ENCODE results near the gene KCNK4.

Gene KCNK4

DNA sequence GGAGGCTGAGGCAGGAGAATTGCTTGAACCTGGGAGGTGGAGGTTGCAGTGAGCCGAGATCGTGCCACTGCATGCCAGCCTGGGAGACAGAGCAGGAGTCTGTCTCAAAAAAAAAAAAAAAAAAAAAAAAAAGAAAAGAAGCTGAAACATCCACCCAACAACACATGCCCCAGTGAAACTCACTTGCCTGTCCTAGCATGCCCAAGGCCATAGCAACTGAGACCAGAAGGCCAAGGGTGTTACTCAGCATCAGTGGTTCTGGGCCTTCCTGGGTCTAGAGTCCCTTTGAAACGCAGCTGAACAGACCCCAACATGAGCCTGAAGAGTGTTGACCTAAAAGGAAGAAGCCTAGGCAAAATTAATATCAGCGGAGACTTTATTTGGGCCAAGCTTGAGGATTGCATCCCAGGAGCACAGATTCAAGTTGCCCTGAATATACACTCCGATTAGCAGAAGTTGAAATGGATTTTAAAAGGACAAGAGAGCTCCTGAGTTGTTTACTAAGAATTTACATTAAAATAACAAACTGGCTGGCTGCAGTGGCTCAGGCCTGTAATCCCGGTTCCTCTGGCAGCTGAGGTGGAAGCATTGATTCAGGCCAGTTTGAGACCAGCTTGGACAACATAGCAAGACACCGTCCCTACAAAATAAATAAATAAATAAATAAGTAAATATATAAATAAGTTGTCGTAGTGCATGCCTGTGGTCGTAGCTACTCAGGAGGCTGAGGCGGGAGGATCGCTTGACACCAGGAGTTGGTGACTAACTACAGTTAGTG is 33.8 kb downstream of the KCNK4 start:
- DNase-seq (ENCODE audit: low read depth): no peak

DNA sequence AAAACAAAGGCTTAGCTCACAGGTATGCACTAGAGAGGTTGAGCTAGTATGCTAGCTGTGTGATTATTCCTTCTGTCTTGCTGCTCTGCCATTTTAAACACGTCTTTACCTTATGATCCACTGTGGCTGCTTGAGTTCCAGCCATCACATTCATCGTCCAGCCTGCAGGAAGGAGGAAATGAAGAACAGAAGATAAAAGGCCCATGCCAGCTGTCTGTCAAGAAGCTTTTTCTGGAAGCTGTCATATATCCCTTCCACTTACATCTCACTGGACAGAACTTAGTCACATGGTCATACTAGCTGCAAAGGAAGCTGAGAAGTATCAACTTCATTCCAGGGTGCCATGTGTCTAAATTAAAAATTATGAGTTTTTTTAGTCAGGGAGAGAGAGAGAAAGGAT is 36.3 kb downstream of the KCNK4 start:
- DNase-seq (ENCODE audit: low read depth): no peak

DNA sequence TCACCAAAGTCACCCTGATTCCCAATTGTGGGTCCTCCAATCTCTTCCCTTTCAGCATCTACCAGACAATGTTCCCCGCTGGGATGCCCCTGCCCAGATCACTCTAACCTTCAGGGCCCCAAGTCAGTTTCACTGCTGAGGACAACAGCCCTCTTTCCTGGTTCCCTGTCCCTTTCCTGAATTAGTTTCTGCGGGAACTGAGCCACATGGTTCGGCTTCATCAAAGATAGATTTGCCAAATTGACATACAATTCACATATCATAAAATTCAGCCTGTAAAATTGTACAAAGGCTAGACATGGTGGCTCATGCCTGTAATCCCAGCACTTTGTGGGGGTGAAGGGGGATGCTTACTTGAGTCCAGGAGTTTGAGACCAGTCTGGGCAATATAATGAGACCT is 36.9 kb downstream of the KCNK4 start:
- no peak for DNase-seq (ENCODE audit: low read depth)

DNA sequence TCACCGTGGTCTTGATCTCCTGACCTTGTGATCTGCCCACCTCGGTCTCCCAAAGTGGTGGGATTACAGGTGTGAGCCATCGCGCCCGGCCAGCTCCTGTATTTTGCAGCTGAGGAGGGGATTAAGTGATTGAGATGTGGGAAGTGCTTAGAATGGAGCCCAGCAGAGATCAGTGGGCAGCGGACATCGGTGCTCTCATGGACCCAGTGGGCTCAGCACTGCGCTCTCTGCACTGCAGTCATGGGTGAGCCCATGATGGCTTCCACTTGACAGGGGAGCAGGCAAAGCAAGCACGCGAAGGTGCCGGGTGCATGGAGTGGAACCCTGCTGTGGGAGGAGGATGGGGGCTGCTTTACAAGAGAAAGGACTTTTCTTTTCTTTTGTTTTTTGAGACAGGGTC is 39.8 kb downstream of the KCNK4 start:
- DNase-seq (ENCODE audit: low read depth): no peak

DNA sequence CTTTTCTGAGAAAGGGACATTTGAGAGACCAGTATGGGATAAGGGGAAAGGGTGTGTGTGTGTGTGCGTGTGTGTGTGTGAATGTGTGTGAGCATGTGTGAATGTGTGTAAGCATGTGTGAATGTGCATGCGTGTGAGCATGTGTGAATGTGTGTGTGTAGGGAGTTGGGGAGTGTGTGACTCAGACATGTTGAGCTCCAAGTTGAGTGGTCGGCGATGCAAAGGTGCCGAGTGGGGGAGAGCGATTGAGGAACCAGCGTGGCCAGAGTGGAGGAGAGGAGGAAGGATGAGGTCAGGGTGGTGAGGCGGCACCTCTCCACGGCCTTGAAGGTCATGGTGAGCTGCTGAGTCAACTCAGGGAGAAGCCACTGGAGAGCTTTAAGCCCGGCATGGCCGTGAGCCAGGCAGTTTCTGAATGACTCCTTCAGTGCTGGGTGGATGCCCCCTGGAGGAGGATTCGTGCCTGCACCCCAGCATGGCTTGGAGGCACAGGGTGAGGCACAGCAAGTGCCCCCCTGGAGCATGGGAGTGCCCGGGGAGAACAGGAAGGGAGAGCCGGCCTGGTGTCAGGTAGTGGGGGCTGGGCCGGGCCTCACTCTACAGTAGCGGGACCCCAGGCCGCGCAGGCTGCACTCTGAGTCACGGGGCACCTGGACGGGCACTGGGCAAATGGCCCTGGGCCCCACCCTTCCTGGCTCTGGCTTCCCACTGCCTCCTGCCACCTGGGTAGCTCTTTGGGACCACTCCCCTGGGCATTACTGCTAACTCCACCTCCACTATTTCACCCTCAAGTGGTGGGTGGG is 40.7 kb downstream of the KCNK4 start:
- DNase-seq (ENCODE audit: low read depth): peak; percentile 92

DNA sequence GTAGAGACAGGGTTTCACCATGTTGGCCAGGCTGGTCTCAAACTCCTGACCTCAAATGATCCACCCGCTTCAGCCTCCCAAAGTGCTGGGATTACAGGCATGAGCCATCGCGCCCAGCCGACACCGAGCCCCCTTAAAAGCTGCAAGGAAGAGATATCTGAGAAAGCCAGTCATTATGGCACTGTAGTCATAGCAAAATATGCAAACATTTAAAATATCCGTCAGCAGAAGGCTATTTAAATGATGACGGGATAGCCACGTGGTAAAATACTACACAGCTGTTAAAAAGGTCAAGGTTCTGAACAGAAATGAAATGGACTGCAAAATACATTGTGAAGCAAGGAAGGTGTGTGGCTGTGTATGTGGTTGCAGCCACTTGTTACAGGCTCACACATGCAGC is 42.5 kb downstream of the KCNK4 start:
- DNase-seq (ENCODE audit: low read depth): no peak

DNA sequence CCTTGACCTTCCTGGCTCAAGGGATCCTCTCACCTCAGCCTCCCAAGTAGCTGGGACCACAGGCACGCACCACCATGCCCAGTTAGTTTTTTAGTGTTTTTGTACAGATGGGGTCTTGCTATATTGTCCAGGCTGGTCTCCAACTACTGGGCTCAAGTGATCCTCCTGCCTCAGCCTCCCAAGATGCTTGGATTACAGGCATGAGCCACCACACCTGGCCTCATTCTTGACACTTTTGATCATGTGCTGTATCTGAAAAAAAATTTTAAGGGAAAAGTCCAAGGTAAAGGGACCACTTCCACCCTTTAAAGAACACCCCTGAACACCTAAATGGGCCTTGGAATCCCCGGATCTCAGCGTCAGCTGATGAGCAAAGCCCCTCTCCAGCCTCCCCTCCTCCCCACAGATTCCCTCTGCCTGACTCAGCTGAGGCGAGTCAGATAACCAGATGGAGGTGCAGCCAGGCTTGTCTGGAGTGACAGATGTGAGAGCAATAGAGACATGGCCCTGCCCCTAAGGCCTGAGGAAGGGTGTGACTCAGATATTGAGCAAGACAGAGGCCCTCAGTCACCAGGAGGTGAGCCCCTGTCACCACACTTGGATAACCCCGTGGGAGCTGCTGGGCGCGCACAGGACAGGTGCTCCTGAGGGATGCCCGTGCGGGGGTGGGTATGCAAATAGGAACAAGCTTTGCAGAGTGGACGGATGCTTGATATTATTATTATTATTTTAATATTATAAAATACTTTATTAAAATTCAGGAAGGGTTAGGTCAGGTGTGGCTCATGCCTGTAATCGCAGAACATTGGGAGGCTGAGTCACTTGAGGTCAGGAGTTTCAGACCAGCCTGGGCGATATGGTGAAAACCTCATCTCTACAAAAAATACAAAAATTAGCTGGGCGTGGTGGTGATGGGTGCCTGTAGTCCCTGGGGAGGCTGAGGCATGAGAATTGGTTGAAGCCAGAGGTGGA is 43.9 kb downstream of the KCNK4 start:
- DNase-seq (ENCODE audit: low read depth): peak; percentile 94

DNA sequence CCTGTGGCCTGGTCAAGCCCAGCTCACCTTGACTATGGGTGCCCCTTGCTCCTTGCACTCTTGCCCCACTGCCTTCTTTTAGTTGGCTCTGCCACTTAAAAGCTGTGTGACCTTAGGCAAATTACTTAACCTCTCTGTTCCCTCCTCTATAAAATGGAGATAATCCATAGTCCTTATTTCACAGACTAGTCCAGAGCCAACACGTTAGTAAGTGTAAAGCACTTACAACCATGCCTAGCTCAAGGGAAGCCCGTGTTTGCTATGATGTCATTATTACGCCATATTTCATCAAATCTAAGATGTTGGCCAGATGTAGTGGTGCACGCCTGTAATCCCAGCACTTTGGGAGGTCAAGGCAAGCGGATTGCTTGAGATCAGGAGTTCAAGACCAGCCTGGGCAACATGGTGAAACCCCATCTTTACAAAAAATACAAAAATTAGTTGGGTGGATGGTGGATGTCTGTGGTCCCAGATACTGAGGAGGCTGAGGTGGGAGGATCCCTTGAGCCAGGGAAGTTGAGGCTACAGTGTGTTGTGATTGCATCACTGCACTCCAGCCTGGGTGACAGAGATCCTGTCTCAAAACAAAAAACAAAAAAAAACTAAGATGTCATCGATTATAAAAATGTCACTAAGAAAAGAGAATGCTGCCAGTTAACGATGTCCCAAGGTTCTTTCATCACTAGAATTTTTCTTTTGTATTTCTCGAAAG is 46.6 kb downstream of the KCNK4 start:
- no peak for DNase-seq (ENCODE audit: low read depth)

DNA sequence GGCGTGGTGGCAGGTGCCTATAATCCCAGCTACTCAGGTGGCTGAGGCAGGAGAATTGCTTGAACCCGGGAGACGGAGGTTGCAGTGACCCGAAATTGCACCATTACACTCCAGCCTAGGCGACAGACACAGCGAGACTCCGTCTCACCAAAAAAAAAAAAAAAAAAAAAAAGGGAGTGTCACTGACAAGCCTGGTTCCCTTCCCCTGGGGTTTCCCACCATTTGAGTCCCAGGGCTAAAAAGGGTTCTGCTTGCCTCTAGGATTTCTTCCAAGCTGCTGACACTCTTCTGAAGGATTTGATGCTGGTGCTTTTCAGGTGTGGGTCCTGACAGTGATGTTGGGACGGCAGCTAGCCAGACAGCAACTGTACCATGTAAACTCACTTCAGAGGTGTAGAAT is 47.6 kb downstream of the KCNK4 start:
- no peak for DNase-seq (ENCODE audit: low read depth)

DNA sequence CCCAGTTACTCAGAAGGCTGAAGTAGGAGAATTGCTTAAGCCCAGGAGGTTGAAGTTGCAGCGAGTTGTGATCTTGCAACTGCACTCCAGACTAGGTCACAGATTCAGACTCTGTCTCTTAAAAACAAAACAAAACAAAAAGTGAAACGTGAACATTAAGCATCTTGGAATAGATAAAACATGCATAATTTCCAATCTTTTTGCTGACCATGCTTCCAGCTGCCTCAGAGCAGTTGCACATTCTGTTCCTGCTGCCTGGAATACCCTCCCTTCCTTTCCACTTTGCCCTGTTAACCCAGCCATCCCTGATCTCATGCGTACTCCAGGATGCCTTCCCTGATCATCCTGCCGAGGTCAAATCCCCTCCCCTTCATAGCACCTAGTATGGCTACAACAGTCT is 48.2 kb downstream of the KCNK4 start:
- DNase-seq (ENCODE audit: low read depth): no peak

DNA sequence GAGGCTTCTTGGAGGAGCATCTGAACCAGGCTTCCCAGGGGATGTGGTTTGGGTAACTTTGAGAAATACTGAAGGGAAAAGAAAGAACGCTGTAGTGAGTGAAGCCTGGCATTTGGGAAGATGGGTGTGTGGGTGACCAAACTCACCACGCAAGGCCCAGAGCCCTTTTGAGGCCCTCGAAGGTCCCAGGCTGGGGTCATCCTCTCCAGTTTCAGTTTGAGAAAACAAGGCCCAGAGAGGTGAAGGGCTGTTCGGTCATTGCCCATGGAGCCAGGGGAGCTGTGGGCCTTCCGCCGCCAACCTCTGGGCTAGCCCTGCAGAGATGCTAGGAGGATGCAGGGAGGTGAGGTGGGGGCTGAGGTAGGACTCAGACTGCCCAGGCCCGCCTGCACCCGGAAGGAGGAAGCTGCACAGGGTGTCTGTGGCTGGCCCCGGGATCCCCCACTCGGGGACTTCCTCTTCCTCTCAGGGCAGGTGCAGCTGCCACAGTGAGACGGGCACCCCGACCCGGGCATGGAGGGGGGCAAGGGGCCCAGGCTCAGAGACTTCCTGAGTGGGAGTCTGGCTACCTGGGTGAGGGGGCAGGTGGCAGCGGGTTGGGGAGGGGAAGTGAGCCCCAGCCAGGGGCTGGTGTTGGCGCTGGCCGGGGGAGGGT is 48.8 kb downstream of the KCNK4 start, which contains the start of gene CCDC88B:
CCDC88B (plus strand) TSS at position 451 of the 655 bp plus-strand sequence; CDS start at position 514, 63 bp downstream.
- no peak for DNase-seq (ENCODE audit: low read depth)

DNA sequence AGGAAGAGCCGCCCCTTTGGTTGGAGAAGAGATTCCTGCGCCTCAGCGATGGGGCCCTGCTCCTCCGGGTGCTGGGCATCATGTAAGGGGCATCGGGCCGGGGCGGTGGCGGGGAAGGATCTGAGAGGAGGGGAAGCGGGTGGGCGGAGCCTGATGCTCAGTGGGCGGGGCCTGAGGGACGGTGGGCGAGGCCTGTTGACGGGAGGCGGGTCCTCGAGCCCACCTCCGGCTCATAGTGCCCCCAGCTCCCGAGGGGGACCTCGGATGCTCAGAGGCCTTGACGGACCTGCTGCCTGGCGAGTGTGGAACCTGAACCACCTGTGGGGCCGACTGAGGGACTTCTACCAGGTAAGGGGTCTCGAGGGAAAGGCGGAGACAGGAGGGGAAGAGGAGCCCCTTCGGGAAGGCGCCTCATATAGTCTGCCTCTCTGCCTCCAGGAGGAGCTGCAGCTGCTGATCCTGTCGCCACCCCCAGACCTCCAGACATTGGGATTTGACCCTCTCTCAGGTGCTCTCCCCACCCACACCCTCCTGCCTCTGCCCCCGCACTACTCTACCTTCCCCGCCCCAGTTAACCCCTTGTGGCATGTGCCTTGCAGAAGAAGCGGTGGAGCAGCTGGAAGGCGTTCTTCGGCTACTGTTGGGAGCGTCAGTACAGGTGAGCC is 49.7 kb downstream of the KCNK4 start:
- no peak for DNase-seq (ENCODE audit: low read depth)

DNA sequence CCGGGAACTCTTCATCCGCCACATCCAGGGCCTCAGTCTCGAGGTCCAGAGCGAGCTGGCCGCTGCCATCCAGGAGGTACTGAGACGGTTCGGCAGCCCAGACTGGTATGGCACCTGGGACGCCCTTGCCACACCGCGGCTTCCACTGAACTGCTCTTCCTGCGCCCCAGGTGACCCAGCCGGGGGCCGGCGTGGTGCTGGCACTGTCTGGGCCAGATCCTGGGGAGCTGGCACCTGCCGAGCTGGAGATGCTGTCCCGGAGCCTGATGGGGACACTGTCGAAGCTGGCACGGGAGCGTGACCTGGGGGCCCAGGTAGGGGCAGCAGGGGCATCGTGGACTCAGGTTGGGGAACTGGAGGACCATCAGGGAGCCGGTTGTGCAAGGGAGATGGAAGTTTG is 50.3 kb downstream of the KCNK4 start:
- DNase-seq (ENCODE audit: low read depth): no peak

DNA sequence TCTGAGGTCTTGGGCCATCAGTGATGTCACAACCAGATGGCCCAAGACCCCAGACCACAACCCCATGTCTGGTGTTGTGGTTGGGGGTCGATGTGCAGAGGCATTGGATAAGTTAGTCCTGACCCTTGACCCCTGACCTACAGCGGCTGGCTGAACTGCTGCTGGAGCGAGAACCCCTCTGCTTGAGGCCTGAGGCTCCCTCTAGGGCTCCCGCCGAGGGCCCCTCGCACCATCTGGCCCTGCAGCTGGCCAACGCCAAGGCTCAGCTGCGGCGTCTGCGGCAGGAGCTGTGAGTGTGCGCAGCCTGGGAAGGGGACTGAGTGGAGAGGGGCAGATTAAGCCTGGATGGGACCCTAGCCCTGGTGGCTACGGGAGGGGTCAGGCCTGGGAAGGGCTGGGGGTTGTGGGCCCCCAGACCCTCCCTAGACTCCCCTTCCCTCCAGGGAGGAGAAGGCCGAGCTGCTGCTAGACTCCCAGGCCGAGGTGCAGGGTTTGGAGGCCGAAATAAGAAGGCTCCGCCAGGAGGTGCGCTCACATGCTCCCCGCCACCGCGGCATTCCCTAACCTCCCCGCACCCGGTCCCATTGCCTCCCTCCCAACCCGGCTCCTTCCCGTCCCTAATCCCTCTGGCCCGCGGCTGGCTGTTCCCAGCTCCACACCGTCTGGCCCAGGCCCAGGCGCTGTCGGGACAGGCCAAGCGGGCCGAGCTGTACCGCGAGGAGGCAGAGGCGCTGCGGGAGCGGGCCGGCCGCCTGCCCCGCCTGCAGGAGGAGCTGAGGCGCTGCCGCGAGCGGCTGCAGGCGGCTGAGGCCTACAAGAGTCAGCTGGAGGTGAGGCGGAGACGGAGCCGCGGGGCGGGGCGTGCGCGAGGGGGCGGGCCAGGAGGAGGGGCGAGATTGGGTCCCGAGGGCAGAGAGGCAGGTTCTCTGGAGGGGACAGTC is 51.0 kb downstream of the KCNK4 start:
- peak; percentile 63 for DNase-seq (ENCODE audit: low read depth)

DNA sequence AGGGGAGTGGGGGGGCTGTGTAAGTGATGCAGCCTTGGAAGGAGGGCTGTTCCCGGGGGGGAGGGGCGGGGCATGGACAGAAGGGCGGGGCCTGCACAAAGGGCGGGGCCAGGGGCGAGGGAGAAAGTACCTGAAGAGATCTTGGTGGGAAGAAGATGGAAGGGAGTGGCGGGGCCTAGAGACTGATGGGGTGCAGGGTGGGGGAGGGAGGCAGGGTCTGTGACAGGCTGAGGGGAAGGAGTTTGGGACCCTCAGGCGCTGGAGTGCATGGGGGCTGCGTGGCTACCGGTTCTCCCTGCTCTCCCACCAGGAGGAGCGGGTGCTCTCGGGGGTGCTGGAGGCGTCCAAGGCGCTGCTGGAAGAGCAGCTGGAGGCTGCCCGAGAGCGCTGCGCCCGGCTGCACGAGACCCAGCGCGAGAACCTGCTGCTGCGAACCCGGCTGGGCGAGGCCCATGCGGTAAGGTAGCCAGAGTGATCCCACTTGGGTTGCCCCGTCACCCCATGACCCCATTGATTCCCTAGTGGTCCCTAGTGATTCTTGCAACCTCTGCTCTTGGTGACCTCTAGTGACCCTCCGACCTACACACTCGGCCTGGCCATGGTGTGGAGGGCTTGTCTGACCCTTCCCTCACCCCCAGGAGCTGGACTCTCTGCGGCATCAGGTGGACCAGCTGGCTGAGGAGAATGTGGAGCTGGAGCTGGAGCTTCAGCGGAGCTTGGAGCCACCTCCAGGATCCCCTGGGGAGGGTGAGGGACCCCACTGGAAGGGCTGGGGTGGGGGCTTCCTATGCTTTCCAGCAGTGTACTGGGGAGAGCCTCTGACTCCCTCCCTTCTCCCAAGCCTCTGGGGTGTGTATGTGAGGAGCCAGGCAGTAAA is 52.0 kb downstream of the KCNK4 start:
- DNase-seq (ENCODE audit: low read depth): no peak

DNA sequence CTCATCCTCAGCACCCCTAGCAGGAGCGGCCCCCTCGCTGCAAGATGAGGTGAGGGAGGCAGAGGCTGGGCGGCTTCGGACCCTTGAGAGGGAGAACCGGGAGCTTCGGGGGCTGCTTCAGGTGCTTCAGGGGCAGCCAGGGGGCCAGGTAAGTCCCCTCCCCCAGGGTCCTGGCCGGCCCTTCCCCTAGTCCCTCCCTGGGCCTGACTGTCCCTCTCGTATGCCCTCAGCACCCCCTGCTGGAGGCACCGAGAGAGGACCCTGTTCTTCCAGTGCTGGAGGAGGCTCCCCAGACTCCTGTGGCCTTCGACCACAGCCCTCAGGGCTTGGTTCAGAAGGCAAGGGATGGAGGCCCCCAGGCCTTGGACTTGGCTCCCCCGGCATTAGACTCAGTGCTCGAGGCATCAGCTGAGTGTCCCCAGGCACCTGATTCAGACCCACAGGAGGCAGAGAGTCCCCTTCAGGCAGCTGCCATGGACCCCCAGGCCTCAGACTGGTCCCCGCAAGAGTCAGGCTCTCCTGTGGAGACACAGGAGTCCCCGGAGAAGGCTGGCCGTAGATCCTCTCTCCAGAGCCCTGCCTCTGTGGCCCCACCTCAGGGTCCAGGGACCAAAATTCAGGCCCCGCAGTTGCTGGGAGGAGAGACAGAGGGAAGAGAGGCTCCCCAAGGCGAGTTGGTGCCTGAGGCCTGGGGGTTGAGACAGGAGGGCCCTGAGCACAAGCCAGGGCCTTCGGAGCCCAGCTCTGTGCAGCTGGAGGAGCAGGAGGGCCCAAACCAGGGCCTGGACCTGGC is 52.9 kb downstream of the KCNK4 start:
- DNase-seq (ENCODE audit: low read depth): no peak

DNA sequence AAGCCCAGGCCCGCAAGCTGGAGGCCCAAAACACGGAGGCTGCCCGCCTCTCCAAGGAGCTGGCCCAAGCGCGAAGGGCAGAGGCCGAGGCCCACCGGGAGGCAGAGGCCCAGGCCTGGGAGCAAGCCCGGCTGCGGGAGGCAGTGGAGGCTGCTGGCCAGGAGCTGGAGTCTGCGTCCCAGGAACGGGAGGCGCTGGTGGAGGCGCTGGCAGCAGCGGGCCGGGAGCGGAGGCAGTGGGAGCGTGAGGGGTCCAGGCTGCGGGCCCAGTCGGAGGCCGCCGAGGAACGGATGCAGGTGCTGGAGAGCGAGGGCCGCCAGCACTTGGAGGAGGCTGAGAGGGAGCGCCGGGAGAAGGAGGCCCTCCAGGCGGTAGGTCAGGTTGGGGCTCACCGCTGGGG is 53.7 kb downstream of the KCNK4 start:
- no peak for DNase-seq (ENCODE audit: low read depth)
